Heart right ventricle (tissue), 16 donors: ENCODE measurements around the gene LAMA5. TPM values are rescaled to one million over a fixed set of nuclear protein-coding genes. Genes with fewer than 3 reads are reported as not detected.

ENCODE experiments used
- ATAC-seq, 8 donors: fragments of 200-7000 bp; cut with Tn5 transposase; one replicate each; pipeline ENCODE4 v1.9.1; 2020; ENCODE audit warnings: mild to moderate bottlenecking in 8 of 8, moderate library complexity in 8 of 8, moderate number of reproducible peaks in 1 of 8
- DNase-seq, 2 donors: peaks; one replicate each; pipeline ENCODE4 v3.0.0-alpha.2; 2020
- H3K27ac ChIP-seq, 10 donors: fragments of 200-600 bp; sonication (generic) in 2 of 10; one replicate each; pipeline versions ENCODE4 v1.5.0 to v1.8.0; 2020 to 2022; ENCODE audit warnings: mild to moderate bottlenecking in 3 of 10
- H3K27me3 ChIP-seq, 7 donors: fragments of 200-600 bp; one replicate each; pipeline ENCODE4 v1.8.0; 2021 to 2022; ENCODE audit warnings: mild to moderate bottlenecking in 2 of 7
- H3K36me3 ChIP-seq, 9 donors: fragments of 200-600 bp; sonication (generic) in 1 of 9; one replicate each; pipeline versions ENCODE4 v1.5.0 to v1.8.0; 2020 to 2022; ENCODE audit warnings: mild to moderate bottlenecking in 2 of 9
- H3K4me1 ChIP-seq, 9 donors: fragments of 200-600 bp; sonication (generic) in 1 of 9; one replicate each; pipeline versions ENCODE4 v1.5.0 to v1.8.0; 2020 to 2022; ENCODE audit warnings: mild to moderate bottlenecking in 4 of 9
- H3K4me3 ChIP-seq, 10 donors: fragments of 200-600 bp; sonication (generic) in 2 of 10; one replicate each; pipeline versions ENCODE4 v1.5.0 to v1.8.0; 2020 to 2022; ENCODE audit warnings: mild to moderate bottlenecking in 7 of 10, moderate library complexity in 2 of 10
- H3K9me3 ChIP-seq, 11 donors: fragments of 200-600 bp in 10 of 11; sonication (generic) in 2 of 11; one replicate each; pipeline versions ENCODE4 v1.5.0 to v1.8.0; 2013 to 2022; ENCODE audit warnings: mild to moderate bottlenecking in 2 of 11, control low read depth in 1 of 11, moderate library complexity in 1 of 11
- WGBS, 2 donors: extraction: QIAGEN DNeasy Blood & Tissue Kit; methylation state at CpG; one replicate each; pipeline ENCODE4 v1.1.7; 2013; ENCODE audit warnings: inconsistent platforms in 1 of 2; 5-methylcytosine and 5-hydroxymethylcytosine counted together
- intact Hi-C, 10 donors: fragments of 100-400 bp; cut with DNase I; formaldehyde crosslinking; loops; one replicate each; pipeline versions ENCODE4 v1.11.1 to v1.14.2; 2022
- polyA plus RNA-seq, 2 donors: library from polyadenylated mRNA; stranded (reverse); fragments of 200-250 nt; gene quantifications; one replicate each; pipeline ENCODE4 v1.2.3, GENCODE V29; 2013
- total RNA-seq, 10 donors: library from RNA; stranded (reverse); fragmentation: NEBNext Ultra II Directional in 3 of 10; extraction: Animal tissue kit (Norgen Biotek cat#: 25700) in 3 of 10; gene quantifications; one replicate each; pipeline versions ENCODE4 v1.2.1 to v1.2.4, GENCODE V29; 2021 to 2023
- TF ChIP-seq, protein P1 (sequence below), 9 donors: fragments of 200-600 bp; sonication (generic) in 2 of 9; IDR thresholded peaks; one replicate each; pipeline versions ENCODE4 v1.5.0 to v1.8.0; 2021 to 2022; ENCODE audit warnings: antibody characterized with exemption in 9 of 9, mild to moderate bottlenecking in 5 of 9, moderate library complexity in 1 of 9
- donor health status: Arrhythmogenic right ventricular cardiomyopathy.
- donor health status: ischemic (EF 13 %, LVEDD 7.1; RV severe dilation, severe dysfunction).
- donor health status: healthy with polysubstance abuse.
- donor health status: DM: no; HTN: yes; CAD: no.
- donor health status: DM: no; HTN: no; CAD: no.
- donor health status: ischemic (EF 25% LVEDD 6.9; RV normal size, moderate dysfunction).
- donor health status: ischemic (EF 25% LVEDD 5.7; RV mildly dilated, moderate dysfunction).
- donor health status: healthy.
- donor health status: DM: yes; HTN: yes; CAD: no.
- donor health status: Ischemic cardiomyopathy.
- donor health status: ischemic (EF 35%, LVEDD 5.7; RV mildly dilated, moderate dysfunction).
- donor health status: nonischemic (EF 11% LVEDD 7.7; RV severe dilation, severe dysfunction).
- donor health status: DM: yes; HTN: yes; CAD: no.
- donor health status: PGD.
- donor health status: ischemic (EF 29% LVEDD 5.4; RV normal size, mild dysfunction).
- donor health status: nonischemic (EF 23%, LVEDD 6.1; RV moderate dilation, normal function).

Gene LAMA5
- total and polyA plus RNA-seq, 12 donors = 53.9 to 358 (median 76.5) TPM

GRCh38 chr20:62359491-62360121 lies 7.5 kb downstream of the LAMA5 start:
- Histone ChIP-seq H3K36me3 (peaks cover 0 to 9% (median 0%) of the 10 kb centered on the region in 9 donors), H3K27ac (peak overlapping the region; percentile 77 to 98 (median 93)), H3K9me3 (no peaks in the 10 kb centered on the region), H3K4me3 (peak overlapping the region in 3 of 10 donors; percentile 3 to 43 (median 42)), H3K27me3 (peaks cover 0 to 13% (median 0%) of the 10 kb centered on the region in 7 donors), H3K4me1 (peaks cover 79 to 97% (median 92%) of the 10 kb centered on the region in 9 donors)
- 51% methylated on average over 25 of the region's 25 CpGs for WGBS, 2 donors
- ATAC-seq (peak; percentile 2 to 60 (median 18)), DNase-seq (peak; percentile 65 to 73)
- intact Hi-C loops = no loop called here
- TF ChIP-seq, protein P1, sequence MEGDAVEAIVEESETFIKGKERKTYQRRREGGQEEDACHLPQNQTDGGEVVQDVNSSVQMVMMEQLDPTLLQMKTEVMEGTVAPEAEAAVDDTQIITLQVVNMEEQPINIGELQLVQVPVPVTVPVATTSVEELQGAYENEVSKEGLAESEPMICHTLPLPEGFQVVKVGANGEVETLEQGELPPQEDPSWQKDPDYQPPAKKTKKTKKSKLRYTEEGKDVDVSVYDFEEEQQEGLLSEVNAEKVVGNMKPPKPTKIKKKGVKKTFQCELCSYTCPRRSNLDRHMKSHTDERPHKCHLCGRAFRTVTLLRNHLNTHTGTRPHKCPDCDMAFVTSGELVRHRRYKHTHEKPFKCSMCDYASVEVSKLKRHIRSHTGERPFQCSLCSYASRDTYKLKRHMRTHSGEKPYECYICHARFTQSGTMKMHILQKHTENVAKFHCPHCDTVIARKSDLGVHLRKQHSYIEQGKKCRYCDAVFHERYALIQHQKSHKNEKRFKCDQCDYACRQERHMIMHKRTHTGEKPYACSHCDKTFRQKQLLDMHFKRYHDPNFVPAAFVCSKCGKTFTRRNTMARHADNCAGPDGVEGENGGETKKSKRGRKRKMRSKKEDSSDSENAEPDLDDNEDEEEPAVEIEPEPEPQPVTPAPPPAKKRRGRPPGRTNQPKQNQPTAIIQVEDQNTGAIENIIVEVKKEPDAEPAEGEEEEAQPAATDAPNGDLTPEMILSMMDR (IDR thresholded peaks at IDR 0.05) = no peak

- ATAC-seq (peak in 1 of 8 donors; percentile 0), DNase-seq (peak in 1 of 2 donors; percentile 27)
- Histone ChIP-seq H3K4me1 (peaks cover 80 to 97% (median 91%) of the 10 kb centered on the region in 9 donors), H3K4me3 (peak overlapping the region in 3 of 10 donors; percentile 3 to 43 (median 42)), H3K27ac (peak overlapping the region; percentile 77 to 98 (median 93)), H3K27me3 (peaks cover 0 to 12% (median 0%) of the 10 kb centered on the region in 7 donors), H3K9me3 (no peaks in the 10 kb centered on the region), H3K36me3 (peaks cover 0 to 9% (median 0%) of the 10 kb centered on the region in 9 donors)
- 53 to 56% methylated on average over 16 of the region's 16 CpGs for WGBS, 2 donors
- TF ChIP-seq, protein P1 (IDR thresholded peaks at IDR 0.05) = no peak
- intact Hi-C loops = no loop called here
Observed at GRCh38 chr20:62359043-62359490, 8.0 kb downstream of the LAMA5 start.

DNA sequence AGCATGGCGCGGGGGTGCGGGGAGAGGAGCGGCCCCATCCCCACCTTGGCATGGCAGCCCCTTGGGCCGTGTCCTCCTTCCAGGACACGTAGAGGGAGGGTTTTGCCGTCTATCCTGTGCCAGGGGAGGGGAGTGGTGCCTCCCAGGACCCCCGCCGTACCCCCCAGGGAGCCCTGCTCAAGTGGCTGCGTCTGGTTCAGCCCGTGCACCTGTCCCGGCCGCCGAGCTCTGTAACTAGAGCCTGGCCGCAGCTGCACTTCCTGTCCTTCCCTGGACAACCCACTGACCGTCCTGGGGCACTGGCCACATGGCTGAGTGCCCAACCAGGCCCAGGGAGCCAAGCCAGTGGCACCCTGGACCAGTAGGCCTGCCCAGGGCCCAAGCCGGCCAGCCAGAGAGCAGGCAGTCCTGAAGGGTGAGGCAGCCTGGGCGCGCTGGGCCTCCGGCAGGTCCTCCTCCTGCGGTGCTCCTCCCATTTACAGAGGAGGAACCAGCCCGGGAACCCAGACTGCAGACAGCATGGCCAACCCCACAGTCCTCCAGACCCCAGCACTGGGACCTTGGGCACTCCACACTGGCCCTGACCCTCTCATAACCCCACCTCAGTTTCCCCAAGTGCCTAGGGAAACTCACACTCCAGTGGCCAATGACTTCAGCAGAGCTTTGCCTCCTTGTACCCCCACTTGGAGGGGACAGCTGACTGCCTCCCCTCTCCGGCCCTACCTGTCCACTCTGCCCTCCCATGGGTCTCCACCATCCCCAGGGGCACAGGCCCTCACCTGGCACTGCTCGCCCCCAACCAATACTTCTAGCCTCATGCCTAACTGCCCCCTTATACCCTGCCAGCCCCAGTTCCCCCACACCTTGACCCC lies 8.7 kb downstream of the LAMA5 start:
- peaks cover 79 to 97% (median 90%) of the 10 kb centered on the region in 9 donors for H3K4me1 ChIP-seq
- peak overlapping the region in 7 of 10 donors; percentile 18 to 44 (median 42) for H3K4me3 ChIP-seq
- H3K36me3 ChIP-seq = peaks cover 0 to 9% (median 0%) of the 10 kb centered on the region in 9 donors
- H3K27ac ChIP-seq = peak overlapping the region; percentile 77 to 98 (median 93)
- H3K27me3 ChIP-seq = peaks cover 0 to 12% (median 0%) of the 10 kb centered on the region in 7 donors
- no peaks in the 10 kb centered on the region for H3K9me3 ChIP-seq
- TF ChIP-seq, protein P1 (IDR thresholded peaks at IDR 0.05) = no peak
- intact Hi-C loops = no loop called here
- peak in 7 of 8 donors; percentile 0 to 8 (median 1) for ATAC-seq
- peak in 1 of 2 donors; percentile 52 for DNase-seq
- WGBS, 2 donors = 44 to 57% methylated on average over 24 of the region's 24 CpGs

DNA sequence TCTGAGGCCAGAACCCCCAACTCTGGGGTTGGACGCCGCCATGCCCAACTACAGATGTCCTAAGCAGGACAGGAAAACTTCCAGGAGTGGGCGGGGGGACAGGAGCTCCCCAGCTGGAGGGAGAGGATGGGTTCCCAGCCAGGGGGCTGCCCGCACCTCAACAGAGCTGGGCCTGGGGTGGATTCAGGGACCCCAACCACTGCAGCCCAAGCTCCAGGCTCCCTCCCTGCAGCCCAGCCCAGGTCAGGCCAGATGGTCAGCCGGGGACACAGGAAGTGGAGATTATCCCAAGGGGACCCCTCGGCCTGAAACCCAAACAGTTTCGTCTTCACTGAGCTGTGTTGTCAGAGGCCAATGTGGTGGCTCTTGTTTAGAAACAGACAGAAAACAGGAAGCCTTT lies 9.4 kb downstream of the LAMA5 start:
- TF ChIP-seq, protein P1 (IDR thresholded peaks at IDR 0.05) = no peak
- Histone ChIP-seq H3K27ac (peak overlapping the region; percentile 77 to 98 (median 93)), H3K9me3 (no peaks in the 10 kb centered on the region), H3K27me3 (peaks cover 0 to 12% (median 0%) of the 10 kb centered on the region in 7 donors), H3K4me3 (peak overlapping the region in 8 of 10 donors; percentile 2 to 44 (median 40)), H3K4me1 (peaks cover 73 to 96% (median 88%) of the 10 kb centered on the region in 9 donors), H3K36me3 (peaks cover 0 to 13% (median 0%) of the 10 kb centered on the region in 9 donors)
- intact Hi-C loops = loop anchor here in 1 of 10 donors (2.0 kb wide), 1 partner anchor 23 kb away; no protein-coding TSS in a partner anchor
- 40 to 47% methylated on average over 7 of the region's 7 CpGs for WGBS, 2 donors
- DNase-seq = peak in 1 of 2 donors; percentile 43
- ATAC-seq = peak in 2 of 8 donors; percentile 9 to 23
